Occipital lobe (tissue), 2 donors: ENCODE measurements around the gene C14orf180. TPM values are rescaled to one million over a fixed set of nuclear protein-coding genes. Genes with fewer than 3 reads are reported as not detected.
A peak's percentile ranks its signal among the peaks of the same experiment; 100 is the strongest.

ENCODE experiments used
- DNase-seq: peaks from one replicate; lab custom pipeline; 2025; lab: John Stamatoyannopoulos, UW
- total RNA-seq: library from RNA; depleted of rRNA; stranded (reverse); fragments of >200 nt; gene quantifications from one replicate; pipeline ENCODE4 v1.2.3, GENCODE V29; 2014

Gene C14orf180
- not detected for total RNA-seq

- DNase-seq = no peak
Measured at GRCh38 chr14:104579507-104579906, at the start of gene C14orf180. Gene C14orf180, plus strand, starts transcription at chr14:104579764. Its CDS starts 6,667 bp downstream, at chr14:104586431.

GRCh38 chr14:104530646-104531045, 48.9 kb upstream of the C14orf180 start:
- no peak for DNase-seq

GRCh38 chr14:104531421-104532190, 48.0 kb upstream of the C14orf180 start:
- DNase-seq = no peak

- DNase-seq = no peak
Measured at GRCh38 chr14:104532191-104532555, 47.4 kb upstream of the C14orf180 start.

GRCh38 chr14:104534036-104534435, 45.5 kb upstream of the C14orf180 start:
- no peak for DNase-seq

- no peak for DNase-seq
Measured at GRCh38 chr14:104536942-104537612, 42.5 kb upstream of the C14orf180 start.

- no peak for DNase-seq
Measured at GRCh38 chr14:104537613-104537988, 42.0 kb upstream of the C14orf180 start.

- no peak for DNase-seq
Measured at GRCh38 chr14:104541905-104542465, 37.6 kb upstream of the C14orf180 start.

GRCh38 chr14:104542871-104543830, 36.4 kb upstream of the C14orf180 start:
- DNase-seq = no peak

GRCh38 chr14:104544362-104544961, 35.1 kb upstream of the C14orf180 start:
- no peak for DNase-seq

GRCh38 chr14:104545151-104545941, 34.2 kb upstream of the C14orf180 start:
- DNase-seq = peak; percentile 63

GRCh38 chr14:104545942-104546501, 33.5 kb upstream of the C14orf180 start:
- DNase-seq = no peak

- DNase-seq = no peak
Measured at GRCh38 chr14:104546591-104547309, 32.8 kb upstream of the C14orf180 start.

- no peak for DNase-seq
Measured at GRCh38 chr14:104547310-104547997, 32.1 kb upstream of the C14orf180 start.

- DNase-seq = no peak
Measured at GRCh38 chr14:104547998-104548700, 31.4 kb upstream of the C14orf180 start.

GRCh38 chr14:104548802-104549535, 30.6 kb upstream of the C14orf180 start:
- no peak for DNase-seq
